OCI-LY1 (cell line): Measurements from ENCODE around the gene NFASC.

Experiments
- H2AFZ ChIP-seq: fragments of 200-600 bp; sonication (generic), shearing (Covaris generic); 2 replicates; pipeline ENCODE4 v1.6.0; 2014; ENCODE audit warnings: antibody characterized with exemption, mild to moderate bottlenecking, low read length
- H3F3A ChIP-seq: fragments of 200-600 bp; sonication (generic), shearing (Covaris generic); 2 replicates; pipeline ENCODE4 v1.6.0; 2014; ENCODE audit warnings: mild to moderate bottlenecking, antibody characterized with exemption, low read length, moderate library complexity; ENCODE audit not compliant: insufficient read depth
- H3K27ac ChIP-seq: fragments of 200-600 bp; sonication (generic); 2 replicates; pipeline ENCODE4 v1.5.1; 2014; ENCODE audit warnings: low read length, mixed run types, mild to moderate bottlenecking, low read depth; ENCODE audit not compliant: poor library complexity, severe bottlenecking
- H3K27me3 ChIP-seq: fragments of 200-600 bp; sonication (generic); 2 replicates; pipeline ENCODE4 v1.6.0; 2014; ENCODE audit warnings: antibody characterized with exemption, mild to moderate bottlenecking, low read length, moderate library complexity; ENCODE audit not compliant: insufficient read depth
- H3K36me3 ChIP-seq: fragments of 200-600 bp; sonication (generic); 2 replicates; pipeline ENCODE4 v1.6.1; 2014; ENCODE audit warnings: mild to moderate bottlenecking, antibody characterized with exemption, low read length, moderate library complexity, mixed read lengths; ENCODE audit not compliant: insufficient read depth
- H3K4me1 ChIP-seq: fragments of 200-600 bp; sonication (generic); 2 replicates; pipeline ENCODE4 v1.5.1; 2014; ENCODE audit warnings: mild to moderate bottlenecking, low read length, moderate library complexity; ENCODE audit not compliant: insufficient read depth, severe bottlenecking
- H3K4me2 ChIP-seq: fragments of 200-600 bp; sonication (generic), shearing (Covaris generic); 2 replicates; pipeline ENCODE4 v1.6.1; 2014; ENCODE audit warnings: low read length
- H3K4me3 ChIP-seq: fragments of 200-600 bp; sonication (generic); 2 replicates; pipeline ENCODE4 v1.5.1; 2014; ENCODE audit warnings: low read length, low read depth, mild to moderate bottlenecking, mixed read lengths; ENCODE audit not compliant: poor library complexity, severe bottlenecking
- H3K79me2 ChIP-seq: fragments of 200-600 bp; shearing (Covaris generic); 2 replicates; pipeline ENCODE4 v1.6.1; 2016; ENCODE audit warnings: mixed run types, low read length, mixed read lengths; ENCODE audit not compliant: insufficient read depth
- H3K9ac ChIP-seq: fragments of 200-600 bp; sonication (generic), shearing (Covaris generic); 2 replicates; pipeline ENCODE4 v1.6.1; 2014; ENCODE audit warnings: mild to moderate bottlenecking, low read length, mixed read lengths
- H3K9me2 ChIP-seq: fragments of 200-600 bp; sonication (generic), shearing (Covaris generic); 2 replicates; pipeline ENCODE4 v1.6.1; 2014; ENCODE audit warnings: low read depth, mild to moderate bottlenecking, low read length, mixed read lengths
- H3K9me3 ChIP-seq: fragments of 200-600 bp; shearing (Covaris generic); 2 replicates; pipeline ENCODE4 v1.6.1; 2014; ENCODE audit warnings: low read length, mixed read lengths
- H4K20me1 ChIP-seq: fragments of 200-600 bp; sonication (generic), shearing (Covaris generic); 2 replicates; pipeline ENCODE4 v1.6.0; 2016; ENCODE audit warnings: mild to moderate bottlenecking, low read length; ENCODE audit not compliant: insufficient read depth
- EZH2 ChIP-seq: fragments of 200-600 bp; sonication (generic), shearing (Covaris generic); IDR thresholded peaks from 2 replicates; pipeline ENCODE4 v1.8.0; 2017; ENCODE audit warnings: borderline replicate concordance, mixed run types, mild to moderate bottlenecking, antibody characterized with exemption, low read length, moderate library complexity, mixed read lengths
- TF ChIP-seq, protein P1 (sequence below): fragments of 200-600 bp; sonication (generic), shearing (Covaris generic); IDR thresholded peaks from 2 replicates; pipeline ENCODE4 v1.5.1; 2017; ENCODE audit warnings: mild to moderate bottlenecking, antibody characterized with exemption, low read length, moderate library complexity, mixed read lengths

The NFASC gene

GRCh38 chr1:204968135-204968534, 97.5 kb downstream of the NFASC start:
- Histone ChIP-seq H3F3A (no peaks in the 10 kb centered on the region), H3K36me3 (no peaks in the 10 kb centered on the region), H3K79me2 (no peaks in the 10 kb centered on the region), H3K27ac (no peak overlapping the region), H3K27me3 (0 out of 2 replicates have a peak, but pooled peaks cover 3% of the 10 kb centered on the region), H2AFZ (no peak overlapping the region), H3K9ac (no peak overlapping the region), H3K4me2 (no peak overlapping the region), H3K4me3 (no peak overlapping the region), H3K4me1 (peaks cover 2% of the 10 kb centered on the region), H3K9me2 (no peaks in the 10 kb centered on the region), H4K20me1 (no peaks in the 10 kb centered on the region), H3K9me3 (no peaks in the 10 kb centered on the region)
- TF ChIP-seq, protein P1, sequence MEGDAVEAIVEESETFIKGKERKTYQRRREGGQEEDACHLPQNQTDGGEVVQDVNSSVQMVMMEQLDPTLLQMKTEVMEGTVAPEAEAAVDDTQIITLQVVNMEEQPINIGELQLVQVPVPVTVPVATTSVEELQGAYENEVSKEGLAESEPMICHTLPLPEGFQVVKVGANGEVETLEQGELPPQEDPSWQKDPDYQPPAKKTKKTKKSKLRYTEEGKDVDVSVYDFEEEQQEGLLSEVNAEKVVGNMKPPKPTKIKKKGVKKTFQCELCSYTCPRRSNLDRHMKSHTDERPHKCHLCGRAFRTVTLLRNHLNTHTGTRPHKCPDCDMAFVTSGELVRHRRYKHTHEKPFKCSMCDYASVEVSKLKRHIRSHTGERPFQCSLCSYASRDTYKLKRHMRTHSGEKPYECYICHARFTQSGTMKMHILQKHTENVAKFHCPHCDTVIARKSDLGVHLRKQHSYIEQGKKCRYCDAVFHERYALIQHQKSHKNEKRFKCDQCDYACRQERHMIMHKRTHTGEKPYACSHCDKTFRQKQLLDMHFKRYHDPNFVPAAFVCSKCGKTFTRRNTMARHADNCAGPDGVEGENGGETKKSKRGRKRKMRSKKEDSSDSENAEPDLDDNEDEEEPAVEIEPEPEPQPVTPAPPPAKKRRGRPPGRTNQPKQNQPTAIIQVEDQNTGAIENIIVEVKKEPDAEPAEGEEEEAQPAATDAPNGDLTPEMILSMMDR, result no peak
- no peak for TF ChIP-seq EZH2

DNA sequence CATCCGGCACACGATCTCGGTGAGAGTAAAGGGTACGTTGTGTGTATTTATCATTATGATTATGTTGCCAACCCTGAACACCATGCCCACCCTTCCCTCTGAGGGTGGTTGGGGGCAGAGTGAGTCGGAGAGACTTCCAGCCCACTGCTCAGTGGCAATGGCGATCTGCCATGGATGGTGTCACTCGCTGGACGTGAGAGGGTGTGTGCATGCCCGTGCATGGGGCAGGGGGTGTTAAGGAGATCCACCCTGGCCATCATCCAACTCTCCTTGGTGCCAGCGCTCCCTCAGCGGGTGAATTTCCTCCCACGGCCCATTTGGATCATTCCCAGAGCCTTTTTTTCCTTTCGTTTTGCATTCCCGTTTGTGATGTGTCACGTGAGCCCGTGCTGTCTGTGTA, 98.3 kb downstream of the NFASC start:
- Histone ChIP-seq H3K36me3 (no peaks in the 10 kb centered on the region), H3K4me3 (no peak overlapping the region), H3F3A (no peaks in the 10 kb centered on the region), H2AFZ (no peak overlapping the region), H3K79me2 (no peaks in the 10 kb centered on the region), H4K20me1 (no peaks in the 10 kb centered on the region), H3K9me3 (no peaks in the 10 kb centered on the region), H3K9ac (no peak overlapping the region), H3K9me2 (no peaks in the 10 kb centered on the region), H3K4me1 (no peaks in the 10 kb centered on the region), H3K4me2 (no peak overlapping the region), H3K27ac (no peak overlapping the region), H3K27me3 (0 out of 2 replicates have a peak, but pooled peaks cover 3% of the 10 kb centered on the region)
- TF ChIP-seq, protein P1, result no peak
- TF ChIP-seq EZH2, result no peak

- Histone ChIP-seq H3K4me3 (no peak overlapping the region), H3K9me2 (no peaks in the 10 kb centered on the region), H3K9me3 (no peaks in the 10 kb centered on the region), H3K36me3 (no peaks in the 10 kb centered on the region), H3F3A (no peaks in the 10 kb centered on the region), H2AFZ (no peak overlapping the region), H3K4me1 (no peaks in the 10 kb centered on the region), H3K27me3 (0 out of 2 replicates have a peak, but pooled peaks cover 3% of the 10 kb centered on the region), H3K4me2 (no peak overlapping the region), H4K20me1 (no peaks in the 10 kb centered on the region), H3K79me2 (no peaks in the 10 kb centered on the region), H3K9ac (no peak overlapping the region), H3K27ac (no peak overlapping the region)
- TF ChIP-seq, protein P1, result no peak
- no peak for TF ChIP-seq EZH2
These were observed 100.3 kb downstream of the NFASC start for GRCh38 chr1:204970937-204971336.
